OCI-LY1 (cell line): ENCODE data around the gene XPR1.
"Not testable (repeated sequence)": the region's sequence is repeated elsewhere in the genome, so short reads cannot be mapped to it uniquely, and the experiment has no call there.

Source experiments
- H2AFZ ChIP-seq: fragments of 200-600 bp; sonication (generic), shearing (Covaris generic); 2 replicates; pipeline ENCODE4 v1.6.0; 2014; ENCODE audit warnings: antibody characterized with exemption, mild to moderate bottlenecking, low read length
- H3F3A ChIP-seq: fragments of 200-600 bp; sonication (generic), shearing (Covaris generic); 2 replicates; pipeline ENCODE4 v1.6.0; 2014; ENCODE audit warnings: mild to moderate bottlenecking, antibody characterized with exemption, low read length, moderate library complexity; ENCODE audit not compliant: insufficient read depth
- H3K27ac ChIP-seq: fragments of 200-600 bp; sonication (generic); 2 replicates; pipeline ENCODE4 v1.5.1; 2014; ENCODE audit warnings: low read length, mixed run types, mild to moderate bottlenecking, low read depth; ENCODE audit not compliant: poor library complexity, severe bottlenecking
- H3K27me3 ChIP-seq: fragments of 200-600 bp; sonication (generic); 2 replicates; pipeline ENCODE4 v1.6.0; 2014; ENCODE audit warnings: antibody characterized with exemption, mild to moderate bottlenecking, low read length, moderate library complexity; ENCODE audit not compliant: insufficient read depth
- H3K36me3 ChIP-seq: fragments of 200-600 bp; sonication (generic); 2 replicates; pipeline ENCODE4 v1.6.1; 2014; ENCODE audit warnings: mild to moderate bottlenecking, antibody characterized with exemption, low read length, moderate library complexity, mixed read lengths; ENCODE audit not compliant: insufficient read depth
- H3K4me1 ChIP-seq: fragments of 200-600 bp; sonication (generic); 2 replicates; pipeline ENCODE4 v1.5.1; 2014; ENCODE audit warnings: mild to moderate bottlenecking, low read length, moderate library complexity; ENCODE audit not compliant: insufficient read depth, severe bottlenecking
- H3K4me2 ChIP-seq: fragments of 200-600 bp; sonication (generic), shearing (Covaris generic); 2 replicates; pipeline ENCODE4 v1.6.1; 2014; ENCODE audit warnings: low read length
- H3K4me3 ChIP-seq: fragments of 200-600 bp; sonication (generic); 2 replicates; pipeline ENCODE4 v1.5.1; 2014; ENCODE audit warnings: low read length, low read depth, mild to moderate bottlenecking, mixed read lengths; ENCODE audit not compliant: poor library complexity, severe bottlenecking
- H3K79me2 ChIP-seq: fragments of 200-600 bp; shearing (Covaris generic); 2 replicates; pipeline ENCODE4 v1.6.1; 2016; ENCODE audit warnings: mixed run types, low read length, mixed read lengths; ENCODE audit not compliant: insufficient read depth
- H3K9ac ChIP-seq: fragments of 200-600 bp; sonication (generic), shearing (Covaris generic); 2 replicates; pipeline ENCODE4 v1.6.1; 2014; ENCODE audit warnings: mild to moderate bottlenecking, low read length, mixed read lengths
- H3K9me2 ChIP-seq: fragments of 200-600 bp; sonication (generic), shearing (Covaris generic); 2 replicates; pipeline ENCODE4 v1.6.1; 2014; ENCODE audit warnings: low read depth, mild to moderate bottlenecking, low read length, mixed read lengths
- H3K9me3 ChIP-seq: fragments of 200-600 bp; shearing (Covaris generic); 2 replicates; pipeline ENCODE4 v1.6.1; 2014; ENCODE audit warnings: low read length, mixed read lengths
- H4K20me1 ChIP-seq: fragments of 200-600 bp; sonication (generic), shearing (Covaris generic); 2 replicates; pipeline ENCODE4 v1.6.0; 2016; ENCODE audit warnings: mild to moderate bottlenecking, low read length; ENCODE audit not compliant: insufficient read depth
- EZH2 ChIP-seq: fragments of 200-600 bp; sonication (generic), shearing (Covaris generic); IDR thresholded peaks from 2 replicates; pipeline ENCODE4 v1.8.0; 2017; ENCODE audit warnings: borderline replicate concordance, mixed run types, mild to moderate bottlenecking, antibody characterized with exemption, low read length, moderate library complexity, mixed read lengths
- TF ChIP-seq, protein P1 (sequence below): fragments of 200-600 bp; sonication (generic), shearing (Covaris generic); IDR thresholded peaks from 2 replicates; pipeline ENCODE4 v1.5.1; 2017; ENCODE audit warnings: mild to moderate bottlenecking, antibody characterized with exemption, low read length, moderate library complexity, mixed read lengths

Gene XPR1

DNA sequence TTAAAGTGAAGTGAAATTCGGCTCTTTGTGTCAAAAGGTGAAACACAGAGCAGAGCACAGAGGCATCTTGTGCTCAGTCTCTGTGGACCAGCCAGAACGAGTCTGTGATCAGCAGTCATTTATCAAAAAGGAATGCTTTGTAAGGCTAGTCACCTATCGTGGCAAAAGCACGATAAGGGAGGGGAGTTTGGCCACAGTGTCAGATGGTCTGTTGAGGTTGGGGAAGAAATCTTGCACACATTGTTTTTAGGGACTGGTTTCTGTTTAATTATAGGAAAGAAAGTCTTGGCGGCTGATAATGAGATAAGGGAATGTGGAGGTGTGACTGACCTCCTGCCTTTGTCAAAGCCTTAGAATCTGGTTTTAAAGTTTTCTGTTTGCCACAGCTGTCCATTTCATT, 222.6 kb downstream of the XPR1 start:
- Histone ChIP-seq H3F3A (no peaks in the 10 kb centered on the region), H3K9me3 (no peaks in the 10 kb centered on the region), H3K9me2 (no peaks in the 10 kb centered on the region), H3K79me2 (no peaks in the 10 kb centered on the region), H3K27ac (no peak overlapping the region), H4K20me1 (no peaks in the 10 kb centered on the region), H3K4me2 (no peak overlapping the region), H3K4me3 (no peak overlapping the region), H2AFZ (no peak overlapping the region), H3K9ac (no peak overlapping the region), H3K4me1 (peaks cover 12% of the 10 kb centered on the region), H3K36me3 (no peaks in the 10 kb centered on the region), H3K27me3 (no peaks in the 10 kb centered on the region)
- TF ChIP-seq, protein P1, sequence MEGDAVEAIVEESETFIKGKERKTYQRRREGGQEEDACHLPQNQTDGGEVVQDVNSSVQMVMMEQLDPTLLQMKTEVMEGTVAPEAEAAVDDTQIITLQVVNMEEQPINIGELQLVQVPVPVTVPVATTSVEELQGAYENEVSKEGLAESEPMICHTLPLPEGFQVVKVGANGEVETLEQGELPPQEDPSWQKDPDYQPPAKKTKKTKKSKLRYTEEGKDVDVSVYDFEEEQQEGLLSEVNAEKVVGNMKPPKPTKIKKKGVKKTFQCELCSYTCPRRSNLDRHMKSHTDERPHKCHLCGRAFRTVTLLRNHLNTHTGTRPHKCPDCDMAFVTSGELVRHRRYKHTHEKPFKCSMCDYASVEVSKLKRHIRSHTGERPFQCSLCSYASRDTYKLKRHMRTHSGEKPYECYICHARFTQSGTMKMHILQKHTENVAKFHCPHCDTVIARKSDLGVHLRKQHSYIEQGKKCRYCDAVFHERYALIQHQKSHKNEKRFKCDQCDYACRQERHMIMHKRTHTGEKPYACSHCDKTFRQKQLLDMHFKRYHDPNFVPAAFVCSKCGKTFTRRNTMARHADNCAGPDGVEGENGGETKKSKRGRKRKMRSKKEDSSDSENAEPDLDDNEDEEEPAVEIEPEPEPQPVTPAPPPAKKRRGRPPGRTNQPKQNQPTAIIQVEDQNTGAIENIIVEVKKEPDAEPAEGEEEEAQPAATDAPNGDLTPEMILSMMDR: no peak
- no peak for TF ChIP-seq EZH2

DNA sequence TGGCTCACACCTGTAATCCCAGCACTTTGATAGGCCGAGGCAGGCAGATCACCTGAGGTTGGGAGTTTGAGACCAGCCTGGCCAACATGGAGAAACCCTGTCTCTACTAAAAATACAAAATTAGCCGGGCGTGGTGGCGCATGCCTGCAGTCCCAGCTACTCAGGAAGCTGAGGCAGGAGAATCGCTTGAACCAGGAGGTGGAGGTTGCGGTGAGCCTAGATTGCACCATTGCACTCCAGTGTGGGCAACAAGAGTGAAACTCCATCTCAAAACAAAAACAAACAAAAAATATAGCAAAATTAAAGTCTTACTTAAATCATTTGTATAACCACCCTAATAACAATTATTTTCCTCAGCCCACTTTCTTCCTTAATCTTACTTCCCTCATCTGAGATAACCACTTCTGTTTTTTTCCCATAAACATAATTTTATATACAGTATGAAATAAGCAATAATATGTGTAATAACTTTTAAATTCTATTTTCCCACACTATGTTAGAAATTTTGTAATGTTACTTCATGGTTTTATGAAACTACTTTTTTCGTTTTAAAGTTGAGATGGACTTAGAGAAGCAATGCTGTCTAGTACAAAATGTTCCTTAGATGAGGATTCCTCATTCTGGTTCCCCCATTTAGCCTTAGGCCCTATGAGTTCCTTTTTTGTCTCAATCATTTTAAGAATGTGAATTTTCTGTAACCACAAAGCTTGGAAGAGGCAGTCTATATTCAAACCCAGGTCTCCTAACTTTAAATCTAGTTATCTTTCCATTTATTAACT, 226.3 kb downstream of the XPR1 start:
- not testable (repeated sequence) for H3F3A ChIP-seq, H3K27me3 ChIP-seq, H3K9me3 ChIP-seq, H3K4me1 ChIP-seq, H4K20me1 ChIP-seq, H2AFZ ChIP-seq, H3K9me2 ChIP-seq, H3K9ac ChIP-seq, H3K4me3 ChIP-seq, H3K79me2 ChIP-seq, H3K4me2 ChIP-seq, H3K27ac ChIP-seq, H3K36me3 ChIP-seq

DNA sequence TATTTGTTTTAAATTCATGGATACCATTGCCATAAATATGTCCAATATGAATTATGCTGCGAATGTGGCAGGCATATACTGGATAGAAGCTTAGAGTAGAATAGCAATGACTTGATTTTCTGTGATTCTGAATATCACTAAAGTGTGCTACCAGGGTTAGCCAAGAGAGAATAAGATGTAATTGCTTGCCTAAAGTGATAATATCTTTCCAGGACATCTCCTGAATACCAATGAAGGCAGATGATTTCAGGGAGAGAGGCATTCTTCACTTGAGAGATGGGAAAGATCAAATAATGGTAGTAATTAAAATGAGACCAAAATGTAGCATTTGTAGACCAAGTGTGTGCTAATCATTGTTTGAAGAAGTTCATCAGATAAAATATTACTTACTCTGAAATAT, 227.5 kb downstream of the XPR1 start:
- Histone ChIP-seq H3K9ac (no peak overlapping the region), H3K27ac (no peak overlapping the region), H4K20me1 (no peaks in the 10 kb centered on the region)

More for the DNA sequence above, 227.5 kb downstream of the XPR1 start:
- H3K4me2 ChIP-seq: no peak overlapping the region
- TF ChIP-seq, protein P1: no peak
- no peak for TF ChIP-seq EZH2
- H3K4me1 ChIP-seq: no peaks in the 10 kb centered on the region
- H3K9me3 ChIP-seq: no peaks in the 10 kb centered on the region
- no peaks in the 10 kb centered on the region for H3K27me3 ChIP-seq
- no peaks in the 10 kb centered on the region for H3K36me3 ChIP-seq
- H3K4me3 ChIP-seq: no peak overlapping the region
- H3K79me2 ChIP-seq: no peaks in the 10 kb centered on the region
- H3F3A ChIP-seq: no peaks in the 10 kb centered on the region
- H3K9me2 ChIP-seq: no peaks in the 10 kb centered on the region
- H2AFZ ChIP-seq: no peak overlapping the region
